Vagina (tissue), 2 donors: ENCODE data around the gene NDUFA1. TPM values are rescaled to one million over a fixed set of nuclear protein-coding genes. Genes with fewer than 3 reads are reported as not detected.

Experiments used
- DNase-seq, 2 donors: peaks; one replicate each; pipeline ENCODE4 v3.0.0-alpha.2; 2017; ENCODE audit errors: extremely low spot score in 2 of 2
- H3K27ac ChIP-seq: fragments of 200-600 bp; sonication (generic); one replicate; pipeline ENCODE4 v1.5.1; 2019
- H3K27me3 ChIP-seq: fragments of 200-600 bp; sonication (generic); one replicate; pipeline ENCODE4 v1.5.1; 2019
- H3K36me3 ChIP-seq, 2 donors: fragments of 200-600 bp; sonication (generic); one replicate each; pipeline ENCODE4 v1.5.1; 2017 to 2019
- H3K4me1 ChIP-seq: fragments of 200-600 bp; sonication (generic); one replicate; pipeline ENCODE4 v1.5.1; 2019
- H3K4me3 ChIP-seq, 2 donors: fragments of 200-600 bp; sonication (generic); 1 replicate in 1 of 2; 2 replicates in 1 of 2; pipeline ENCODE4 v1.5.1; 2016 to 2019
- H3K9me3 ChIP-seq: fragments of 200-600 bp; sonication (generic); one replicate; pipeline ENCODE4 v1.5.1; 2019
- CTCF ChIP-seq, 3 experiments: fragments of 450-650 bp in 2 of 3; fragments of 200-600 bp in 1 of 3; sonication (generic) in 1 of 3; IDR thresholded peaks; one replicate each; pipeline ENCODE4 v1.5.1; 2017 to 2019; ENCODE audit warnings: antibody characterized with exemption in 3 of 3, mild to moderate bottlenecking in 2 of 3, moderate library complexity in 2 of 3
- POLR2A ChIP-seq, 2 donors: fragments of 450-650 bp; IDR thresholded peaks; one replicate each; pipeline ENCODE4 v1.6.1; 2017; ENCODE audit warnings: antibody characterized with exemption in 2 of 2, mild to moderate bottlenecking in 2 of 2, moderate library complexity in 2 of 2
- POLR2AphosphoS5 ChIP-seq, 2 donors: sonication (generic); formaldehyde crosslinking; IDR thresholded peaks; one replicate each; pipeline ENCODE4 v1.9.0; 2017; ENCODE audit warnings: antibody characterized with exemption in 2 of 2, mild to moderate bottlenecking in 2 of 2, low read depth in 1 of 2; ENCODE audit not compliant: insufficient read depth in 1 of 2
- intact Hi-C: fragments of 100-400 bp; cut with DNase I; formaldehyde crosslinking; loops from one replicate; pipeline ENCODE4 v1.15.1; 2023
- total RNA-seq: library from RNA; depleted of rRNA; stranded (reverse); fragments of >200 nt; gene quantifications from one replicate; pipeline ENCODE4 v1.2.3, GENCODE V29; 2016

Gene NDUFA1
- total RNA-seq, 1 donor from 2014 or later, result 25.8 TPM

GRCh38 chrX:119852382-119853353 lies 19.0 kb upstream of the NDUFA1 start, which contains the start of gene UPF3B:
Gene UPF3B (minus strand): TSS chrX:119852963. CDS start chrX:119852928, 35 bp downstream.
- TF ChIP-seq CTCF (IDR thresholded peaks at IDR 0.05) (no peak), POLR2AphosphoS5 (IDR thresholded peaks at IDR 0.05; ENCODE audit: insufficient read depth in 1 of 2, low read depth in 1 of 2) (peak in 1 of 2 donors; percentile 86), POLR2A (IDR thresholded peaks at IDR 0.05) (peak in 1 of 2 donors; percentile 34)
- no peaks in the 10 kb centered on the region for H3K4me1 ChIP-seq

GRCh38 chrX:119853444-119853843 lies 18.2 kb upstream of the NDUFA1 start:
- H3K36me3 ChIP-seq, result no peaks in the 10 kb centered on the region
- no peak for DNase-seq
- H3K27me3 ChIP-seq, result no peaks in the 10 kb centered on the region
- H3K27ac ChIP-seq, result peak overlapping the region; percentile 81
- H3K4me1 ChIP-seq, result no peaks in the 10 kb centered on the region
- H3K4me3 ChIP-seq, result peak overlapping the region; percentile 55 to 66
- H3K9me3 ChIP-seq, result no peaks in the 10 kb centered on the region
- intact Hi-C loops, result no loop called here
- TF ChIP-seq POLR2AphosphoS5 (IDR thresholded peaks at IDR 0.05; ENCODE audit: insufficient read depth in 1 of 2, low read depth in 1 of 2) (no peak), CTCF (IDR thresholded peaks at IDR 0.05) (no peak), POLR2A (IDR thresholded peaks at IDR 0.05) (no peak)

More at GRCh38 chrX:119852382-119853353, 19.0 kb upstream of the NDUFA1 start, which contains the start of gene UPF3B:
- H3K4me3 ChIP-seq, result peak within 1 kb of the TSS; percentile 55 to 66
- intact Hi-C loops, result no loop called here
- peak in 1 of 2 donors; percentile 98 for DNase-seq
- H3K27me3 ChIP-seq, result no peaks in the 10 kb centered on the region
- H3K27ac ChIP-seq, result peak within 1 kb of the TSS; percentile 81
- no peaks in the 10 kb centered on the region for H3K9me3 ChIP-seq
- no peaks in the 10 kb centered on the region for H3K36me3 ChIP-seq

GRCh38 chrX:119870626-119871131 lies 953 bp upstream of the NDUFA1 start:
- peaks cover 13% of the 10 kb centered on the region for H3K4me1 ChIP-seq
- H3K27me3 ChIP-seq, result no peaks in the 10 kb centered on the region
- no peak for DNase-seq
- no peaks in the 10 kb centered on the region for H3K36me3 ChIP-seq
- intact Hi-C loops, result no loop called here
- H3K27ac ChIP-seq, result peak overlapping the region; percentile 83
- no peaks in the 10 kb centered on the region for H3K9me3 ChIP-seq
- peak overlapping the region; percentile 54 to 67 for H3K4me3 ChIP-seq
- TF ChIP-seq POLR2AphosphoS5 (IDR thresholded peaks at IDR 0.05; ENCODE audit: insufficient read depth in 1 of 2, low read depth in 1 of 2), result no peak
- TF ChIP-seq POLR2A (IDR thresholded peaks at IDR 0.05), result no peak
- no peak for TF ChIP-seq CTCF (IDR thresholded peaks at IDR 0.05)

GRCh38 chrX:119871245-119871598 lies 410 bp upstream of the NDUFA1 start:
- peak overlapping the region; percentile 54 to 67 for H3K4me3 ChIP-seq
- no peaks in the 10 kb centered on the region for H3K36me3 ChIP-seq
- no peak for TF ChIP-seq POLR2AphosphoS5 (IDR thresholded peaks at IDR 0.05; ENCODE audit: insufficient read depth in 1 of 2, low read depth in 1 of 2)
- no peak for TF ChIP-seq CTCF (IDR thresholded peaks at IDR 0.05)
- no peak for TF ChIP-seq POLR2A (IDR thresholded peaks at IDR 0.05)
- no peaks in the 10 kb centered on the region for H3K27me3 ChIP-seq
- DNase-seq, result no peak
- H3K4me1 ChIP-seq, result peaks cover 13% of the 10 kb centered on the region
- intact Hi-C loops, result no loop called here
- peak overlapping the region; percentile 83 for H3K27ac ChIP-seq
- no peaks in the 10 kb centered on the region for H3K9me3 ChIP-seq
